Esophagus squamous epithelium (tissue), 4 donors: ENCODE data around the gene ATP2B2.

ENCODE experiments used
- POLR2A ChIP-seq, 4 donors: fragments of 450-650 bp; IDR thresholded peaks; one replicate each; pipeline ENCODE4 v1.6.1; 2017; ENCODE audit warnings: antibody characterized with exemption in 4 of 4, mild to moderate bottlenecking in 4 of 4, moderate library complexity in 3 of 4
- TF ChIP-seq, protein P1 (sequence below), 6 experiments: fragments of 450-650 bp in 4 of 6; fragments of 200-600 bp in 2 of 6; sonication (generic) in 2 of 6; IDR thresholded peaks; one replicate each; pipeline ENCODE4 v1.5.1; 2016 to 2019; ENCODE audit warnings: antibody characterized with exemption in 6 of 6, mild to moderate bottlenecking in 4 of 6, moderate library complexity in 4 of 6

DNA sequence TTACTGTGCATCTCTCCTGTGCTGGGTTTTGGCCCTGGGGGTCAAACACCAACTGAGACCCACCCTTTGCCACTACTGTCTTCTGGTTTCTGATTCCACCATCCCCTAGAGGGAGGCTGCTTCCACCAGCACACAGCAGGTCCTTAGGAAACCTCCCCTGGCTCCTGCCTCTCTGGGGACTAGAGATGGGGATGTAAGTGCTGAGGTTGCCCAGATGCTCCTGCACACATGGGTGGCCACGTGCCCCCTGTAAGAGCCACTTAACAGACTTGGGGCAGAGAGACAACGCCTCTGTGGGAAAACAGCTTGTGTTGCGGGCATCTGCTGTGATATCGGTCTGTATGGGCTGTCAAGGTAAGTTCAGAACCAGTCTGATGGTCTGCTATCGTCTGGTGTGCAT is 83.4 kb downstream of the ATP2B2 start:
- no peak for TF ChIP-seq POLR2A (IDR thresholded peaks at IDR 0.05)
- TF ChIP-seq, protein P1, sequence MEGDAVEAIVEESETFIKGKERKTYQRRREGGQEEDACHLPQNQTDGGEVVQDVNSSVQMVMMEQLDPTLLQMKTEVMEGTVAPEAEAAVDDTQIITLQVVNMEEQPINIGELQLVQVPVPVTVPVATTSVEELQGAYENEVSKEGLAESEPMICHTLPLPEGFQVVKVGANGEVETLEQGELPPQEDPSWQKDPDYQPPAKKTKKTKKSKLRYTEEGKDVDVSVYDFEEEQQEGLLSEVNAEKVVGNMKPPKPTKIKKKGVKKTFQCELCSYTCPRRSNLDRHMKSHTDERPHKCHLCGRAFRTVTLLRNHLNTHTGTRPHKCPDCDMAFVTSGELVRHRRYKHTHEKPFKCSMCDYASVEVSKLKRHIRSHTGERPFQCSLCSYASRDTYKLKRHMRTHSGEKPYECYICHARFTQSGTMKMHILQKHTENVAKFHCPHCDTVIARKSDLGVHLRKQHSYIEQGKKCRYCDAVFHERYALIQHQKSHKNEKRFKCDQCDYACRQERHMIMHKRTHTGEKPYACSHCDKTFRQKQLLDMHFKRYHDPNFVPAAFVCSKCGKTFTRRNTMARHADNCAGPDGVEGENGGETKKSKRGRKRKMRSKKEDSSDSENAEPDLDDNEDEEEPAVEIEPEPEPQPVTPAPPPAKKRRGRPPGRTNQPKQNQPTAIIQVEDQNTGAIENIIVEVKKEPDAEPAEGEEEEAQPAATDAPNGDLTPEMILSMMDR (IDR thresholded peaks at IDR 0.05) = no peak
